Measurements from ENCODE around the gene RAB4B. TPM values are rescaled to one million over a fixed set of nuclear protein-coding genes. Genes with fewer than 3 reads are reported as not detected.
"Not testable (repeated sequence)": the region's sequence is repeated elsewhere in the genome, so short reads cannot be mapped to it uniquely, and the experiment has no call there.

The RAB4B gene
- total and polyA plus RNA-seq, 2 of the 13 experiments (the other 11 are each of a cell fraction or from before 2014, with no cell fraction given) = 3.3 to 5.4 TPM

DNA sequence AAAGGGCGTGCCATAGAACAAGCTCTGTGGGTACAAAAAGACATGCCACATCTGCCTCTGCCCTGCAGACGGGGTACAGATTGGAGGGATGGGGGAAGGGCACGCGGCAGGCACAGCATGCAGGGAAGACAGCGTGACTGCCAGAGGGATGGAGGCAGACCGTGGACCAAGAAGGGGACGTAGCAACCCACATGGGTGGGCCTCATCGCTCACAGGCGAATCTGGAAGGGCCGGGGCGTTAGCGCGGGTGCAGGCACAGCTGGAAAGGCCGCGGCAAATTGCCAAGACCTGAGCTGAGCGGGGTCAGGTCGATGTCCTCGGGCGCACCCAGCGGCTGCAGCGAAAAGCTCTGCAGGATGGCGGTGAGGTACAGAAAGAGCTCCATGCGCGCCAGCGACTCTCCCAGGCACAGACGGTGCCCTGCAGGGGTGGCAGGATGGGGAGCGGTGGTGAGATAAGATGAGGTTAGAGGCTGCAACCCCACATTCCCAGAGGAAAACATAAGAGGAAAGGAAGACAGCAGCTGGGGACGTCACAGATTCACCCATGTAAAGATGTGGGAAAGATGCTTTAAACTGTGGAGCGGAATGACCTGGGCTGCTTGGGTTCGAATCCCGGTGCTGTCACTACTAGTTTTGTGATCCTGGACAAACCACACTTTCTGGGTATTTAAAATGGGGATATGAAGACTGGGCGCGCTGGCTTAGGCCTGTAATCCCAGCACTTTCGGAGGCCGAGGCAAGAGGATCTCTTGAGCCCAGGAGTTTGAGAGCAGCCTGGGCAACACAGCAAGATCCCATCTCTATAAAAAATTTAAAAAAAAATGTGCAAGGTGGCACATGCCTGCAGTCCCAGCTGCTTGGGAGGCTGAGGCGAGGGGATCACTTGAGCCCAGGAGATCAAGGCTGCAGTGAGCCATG is 40.7 kb downstream of the RAB4B start (continued):
- TF ChIP-seq, protein P1, sequence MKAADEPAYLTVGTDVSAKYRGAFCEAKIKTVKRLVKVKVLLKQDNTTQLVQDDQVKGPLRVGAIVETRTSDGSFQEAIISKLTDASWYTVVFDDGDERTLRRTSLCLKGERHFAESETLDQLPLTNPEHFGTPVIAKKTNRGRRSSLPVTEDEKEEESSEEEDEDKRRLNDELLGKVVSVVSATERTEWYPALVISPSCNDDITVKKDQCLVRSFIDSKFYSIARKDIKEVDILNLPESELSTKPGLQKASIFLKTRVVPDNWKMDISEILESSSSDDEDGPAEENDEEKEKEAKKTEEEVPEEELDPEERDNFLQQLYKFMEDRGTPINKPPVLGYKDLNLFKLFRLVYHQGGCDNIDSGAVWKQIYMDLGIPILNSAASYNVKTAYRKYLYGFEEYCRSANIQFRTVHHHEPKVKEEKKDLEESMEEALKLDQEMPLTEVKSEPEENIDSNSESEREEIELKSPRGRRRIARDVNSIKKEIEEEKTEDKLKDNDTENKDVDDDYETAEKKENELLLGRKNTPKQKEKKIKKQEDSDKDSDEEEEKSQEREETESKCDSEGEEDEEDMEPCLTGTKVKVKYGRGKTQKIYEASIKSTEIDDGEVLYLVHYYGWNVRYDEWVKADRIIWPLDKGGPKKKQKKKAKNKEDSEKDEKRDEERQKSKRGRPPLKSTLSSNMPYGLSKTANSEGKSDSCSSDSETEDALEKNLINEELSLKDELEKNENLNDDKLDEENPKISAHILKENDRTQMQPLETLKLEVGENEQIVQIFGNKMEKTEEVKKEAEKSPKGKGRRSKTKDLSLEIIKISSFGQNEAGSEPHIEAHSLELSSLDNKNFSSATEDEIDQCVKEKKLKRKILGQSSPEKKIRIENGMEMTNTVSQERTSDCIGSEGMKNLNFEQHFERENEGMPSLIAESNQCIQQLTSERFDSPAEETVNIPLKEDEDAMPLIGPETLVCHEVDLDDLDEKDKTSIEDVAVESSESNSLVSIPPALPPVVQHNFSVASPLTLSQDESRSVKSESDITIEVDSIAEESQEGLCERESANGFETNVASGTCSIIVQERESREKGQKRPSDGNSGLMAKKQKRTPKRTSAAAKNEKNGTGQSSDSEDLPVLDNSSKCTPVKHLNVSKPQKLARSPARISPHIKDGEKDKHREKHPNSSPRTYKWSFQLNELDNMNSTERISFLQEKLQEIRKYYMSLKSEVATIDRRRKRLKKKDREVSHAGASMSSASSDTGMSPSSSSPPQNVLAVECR (CRISPR knock-in tag; IDR thresholded peaks at IDR 0.05; ENCODE audit: borderline replicate concordance) = 0 out of 2 replicates have a peak, but pooled peaks have one; percentile 18
- TF ChIP-seq, protein P2, sequence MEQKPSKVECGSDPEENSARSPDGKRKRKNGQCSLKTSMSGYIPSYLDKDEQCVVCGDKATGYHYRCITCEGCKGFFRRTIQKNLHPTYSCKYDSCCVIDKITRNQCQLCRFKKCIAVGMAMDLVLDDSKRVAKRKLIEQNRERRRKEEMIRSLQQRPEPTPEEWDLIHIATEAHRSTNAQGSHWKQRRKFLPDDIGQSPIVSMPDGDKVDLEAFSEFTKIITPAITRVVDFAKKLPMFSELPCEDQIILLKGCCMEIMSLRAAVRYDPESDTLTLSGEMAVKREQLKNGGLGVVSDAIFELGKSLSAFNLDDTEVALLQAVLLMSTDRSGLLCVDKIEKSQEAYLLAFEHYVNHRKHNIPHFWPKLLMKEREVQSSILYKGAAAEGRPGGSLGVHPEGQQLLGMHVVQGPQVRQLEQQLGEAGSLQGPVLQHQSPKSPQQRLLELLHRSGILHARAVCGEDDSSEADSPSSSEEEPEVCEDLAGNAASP (CRISPR knock-in tag; IDR thresholded peaks at IDR 0.05; ENCODE audit: borderline replicate concordance) = peak; percentile 92
- TF ChIP-seq, protein P3, sequence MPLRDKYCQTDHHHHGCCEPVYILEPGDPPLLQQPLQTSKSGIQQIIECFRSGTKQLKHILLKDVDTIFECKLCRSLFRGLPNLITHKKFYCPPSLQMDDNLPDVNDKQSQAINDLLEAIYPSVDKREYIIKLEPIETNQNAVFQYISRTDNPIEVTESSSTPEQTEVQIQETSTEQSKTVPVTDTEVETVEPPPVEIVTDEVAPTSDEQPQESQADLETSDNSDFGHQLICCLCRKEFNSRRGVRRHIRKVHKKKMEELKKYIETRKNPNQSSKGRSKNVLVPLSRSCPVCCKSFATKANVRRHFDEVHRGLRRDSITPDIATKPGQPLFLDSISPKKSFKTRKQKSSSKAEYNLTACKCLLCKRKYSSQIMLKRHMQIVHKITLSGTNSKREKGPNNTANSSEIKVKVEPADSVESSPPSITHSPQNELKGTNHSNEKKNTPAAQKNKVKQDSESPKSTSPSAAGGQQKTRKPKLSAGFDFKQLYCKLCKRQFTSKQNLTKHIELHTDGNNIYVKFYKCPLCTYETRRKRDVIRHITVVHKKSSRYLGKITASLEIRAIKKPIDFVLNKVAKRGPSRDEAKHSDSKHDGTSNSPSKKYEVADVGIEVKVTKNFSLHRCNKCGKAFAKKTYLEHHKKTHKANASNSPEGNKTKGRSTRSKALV (CRISPR knock-in tag; IDR thresholded peaks at IDR 0.05) = peak; percentile 66; the same call in 1 of the 2 replicates
- peak; percentile 40; the same call in 1 of the 2 replicates for TF ChIP-seq GABPB1 (CRISPR knock-in tag; IDR thresholded peaks at IDR 0.05)
- TF ChIP-seq, protein P4, sequence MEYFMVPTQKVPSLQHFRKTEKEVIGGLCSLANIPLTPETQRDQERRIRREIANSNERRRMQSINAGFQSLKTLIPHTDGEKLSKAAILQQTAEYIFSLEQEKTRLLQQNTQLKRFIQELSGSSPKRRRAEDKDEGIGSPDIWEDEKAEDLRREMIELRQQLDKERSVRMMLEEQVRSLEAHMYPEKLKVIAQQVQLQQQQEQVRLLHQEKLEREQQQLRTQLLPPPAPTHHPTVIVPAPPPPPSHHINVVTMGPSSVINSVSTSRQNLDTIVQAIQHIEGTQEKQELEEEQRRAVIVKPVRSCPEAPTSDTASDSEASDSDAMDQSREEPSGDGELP (IDR thresholded peaks at IDR 0.05; ENCODE audit: borderline replicate concordance, low read depth) = peak; percentile 75; the same call in 1 of the 2 replicates
- TF ChIP-seq RXRB (CRISPR knock-in tag; IDR thresholded peaks at IDR 0.05; ENCODE audit: borderline replicate concordance) = peak; percentile 83
- 0 out of 2 replicates have a peak, but pooled peaks have one; percentile 6 for TF ChIP-seq SALL1 (CRISPR knock-in tag; IDR thresholded peaks at IDR 0.05)
- TF ChIP-seq, protein P5, sequence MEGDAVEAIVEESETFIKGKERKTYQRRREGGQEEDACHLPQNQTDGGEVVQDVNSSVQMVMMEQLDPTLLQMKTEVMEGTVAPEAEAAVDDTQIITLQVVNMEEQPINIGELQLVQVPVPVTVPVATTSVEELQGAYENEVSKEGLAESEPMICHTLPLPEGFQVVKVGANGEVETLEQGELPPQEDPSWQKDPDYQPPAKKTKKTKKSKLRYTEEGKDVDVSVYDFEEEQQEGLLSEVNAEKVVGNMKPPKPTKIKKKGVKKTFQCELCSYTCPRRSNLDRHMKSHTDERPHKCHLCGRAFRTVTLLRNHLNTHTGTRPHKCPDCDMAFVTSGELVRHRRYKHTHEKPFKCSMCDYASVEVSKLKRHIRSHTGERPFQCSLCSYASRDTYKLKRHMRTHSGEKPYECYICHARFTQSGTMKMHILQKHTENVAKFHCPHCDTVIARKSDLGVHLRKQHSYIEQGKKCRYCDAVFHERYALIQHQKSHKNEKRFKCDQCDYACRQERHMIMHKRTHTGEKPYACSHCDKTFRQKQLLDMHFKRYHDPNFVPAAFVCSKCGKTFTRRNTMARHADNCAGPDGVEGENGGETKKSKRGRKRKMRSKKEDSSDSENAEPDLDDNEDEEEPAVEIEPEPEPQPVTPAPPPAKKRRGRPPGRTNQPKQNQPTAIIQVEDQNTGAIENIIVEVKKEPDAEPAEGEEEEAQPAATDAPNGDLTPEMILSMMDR (CRISPR knock-in tag; IDR thresholded peaks at IDR 0.05) = peak; percentile 52
- TF ChIP-seq KDM2A (CRISPR knock-in tag; IDR thresholded peaks at IDR 0.05; ENCODE audit: borderline replicate concordance, low read depth) = peak; percentile 33; the same call in 1 of the 2 replicates
- TF ChIP-seq NR2F6 (IDR thresholded peaks at IDR 0.05) = not testable (repeated sequence)
- peak; percentile 55; the same call in 1 of the 2 replicates for TF ChIP-seq NR2F6 (CRISPR knock-in tag; IDR thresholded peaks at IDR 0.05)
- TF ChIP-seq, protein P6, sequence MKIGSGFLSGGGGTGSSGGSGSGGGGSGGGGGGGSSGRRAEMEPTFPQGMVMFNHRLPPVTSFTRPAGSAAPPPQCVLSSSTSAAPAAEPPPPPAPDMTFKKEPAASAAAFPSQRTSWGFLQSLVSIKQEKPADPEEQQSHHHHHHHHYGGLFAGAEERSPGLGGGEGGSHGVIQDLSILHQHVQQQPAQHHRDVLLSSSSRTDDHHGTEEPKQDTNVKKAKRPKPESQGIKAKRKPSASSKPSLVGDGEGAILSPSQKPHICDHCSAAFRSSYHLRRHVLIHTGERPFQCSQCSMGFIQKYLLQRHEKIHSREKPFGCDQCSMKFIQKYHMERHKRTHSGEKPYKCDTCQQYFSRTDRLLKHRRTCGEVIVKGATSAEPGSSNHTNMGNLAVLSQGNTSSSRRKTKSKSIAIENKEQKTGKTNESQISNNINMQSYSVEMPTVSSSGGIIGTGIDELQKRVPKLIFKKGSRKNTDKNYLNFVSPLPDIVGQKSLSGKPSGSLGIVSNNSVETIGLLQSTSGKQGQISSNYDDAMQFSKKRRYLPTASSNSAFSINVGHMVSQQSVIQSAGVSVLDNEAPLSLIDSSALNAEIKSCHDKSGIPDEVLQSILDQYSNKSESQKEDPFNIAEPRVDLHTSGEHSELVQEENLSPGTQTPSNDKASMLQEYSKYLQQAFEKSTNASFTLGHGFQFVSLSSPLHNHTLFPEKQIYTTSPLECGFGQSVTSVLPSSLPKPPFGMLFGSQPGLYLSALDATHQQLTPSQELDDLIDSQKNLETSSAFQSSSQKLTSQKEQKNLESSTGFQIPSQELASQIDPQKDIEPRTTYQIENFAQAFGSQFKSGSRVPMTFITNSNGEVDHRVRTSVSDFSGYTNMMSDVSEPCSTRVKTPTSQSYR (CRISPR knock-in tag; IDR thresholded peaks at IDR 0.05; ENCODE audit: borderline replicate concordance) = 0 out of 2 replicates have a peak, but pooled peaks have one; percentile 51
